Left ventricle myocardium inferior (tissue), 1 donor: ENCODE measurements around the gene RNF11. TPM values are rescaled to one million over a fixed set of nuclear protein-coding genes. Genes with fewer than 3 reads are reported as not detected.

Experiments
- DNase-seq: peaks from one replicate; pipeline ENCODE4 v3.0.0-alpha.2; 2020
- H3K27ac ChIP-seq: fragments of 200-600 bp; replicated peaks from 2 replicates; pipeline ENCODE4 v1.8.0; 2021
- H3K27me3 ChIP-seq: fragments of 200-600 bp; 2 replicates; pipeline ENCODE4 v1.8.0; 2021; ENCODE audit warnings: low read depth
- H3K36me3 ChIP-seq: fragments of 200-600 bp; 2 replicates; pipeline ENCODE4 v1.8.0; 2021
- H3K4me1 ChIP-seq: fragments of 200-600 bp; 2 replicates; pipeline ENCODE4 v1.8.0; 2021
- H3K4me3 ChIP-seq: fragments of 200-600 bp; 2 replicates; pipeline ENCODE4 v1.8.0; 2021; ENCODE audit warnings: mild to moderate bottlenecking, moderate library complexity
- H3K9me3 ChIP-seq: fragments of 200-600 bp; replicated peaks from 2 replicates; pipeline ENCODE4 v1.8.0; 2021
- intact Hi-C: fragments of 100-400 bp; cut with micrococcal nuclease; formaldehyde crosslinking; loops from one replicate; pipeline ENCODE4 v1.11.0; 2022
- total RNA-seq: library from RNA; stranded (reverse); fragmentation: NEBNext Ultra II Directional; extraction: Animal tissue kit (Norgen Biotek cat#: 25700); gene quantifications from one replicate; pipeline ENCODE4 v1.2.1, GENCODE V29; 2021
- TF ChIP-seq, protein P1 (sequence below): fragments of 200-600 bp; IDR thresholded peaks from 2 replicates; pipeline ENCODE4 v1.8.0; 2021; ENCODE audit warnings: antibody characterized with exemption, mild to moderate bottlenecking, borderline replicate concordance
- donor health status: DM: no; HTN: yes; CAD: no; lungs with severe emphysema.

Gene RNF11
- total RNA-seq, 1 donor from 2014 or later, result 116 TPM

DNA sequence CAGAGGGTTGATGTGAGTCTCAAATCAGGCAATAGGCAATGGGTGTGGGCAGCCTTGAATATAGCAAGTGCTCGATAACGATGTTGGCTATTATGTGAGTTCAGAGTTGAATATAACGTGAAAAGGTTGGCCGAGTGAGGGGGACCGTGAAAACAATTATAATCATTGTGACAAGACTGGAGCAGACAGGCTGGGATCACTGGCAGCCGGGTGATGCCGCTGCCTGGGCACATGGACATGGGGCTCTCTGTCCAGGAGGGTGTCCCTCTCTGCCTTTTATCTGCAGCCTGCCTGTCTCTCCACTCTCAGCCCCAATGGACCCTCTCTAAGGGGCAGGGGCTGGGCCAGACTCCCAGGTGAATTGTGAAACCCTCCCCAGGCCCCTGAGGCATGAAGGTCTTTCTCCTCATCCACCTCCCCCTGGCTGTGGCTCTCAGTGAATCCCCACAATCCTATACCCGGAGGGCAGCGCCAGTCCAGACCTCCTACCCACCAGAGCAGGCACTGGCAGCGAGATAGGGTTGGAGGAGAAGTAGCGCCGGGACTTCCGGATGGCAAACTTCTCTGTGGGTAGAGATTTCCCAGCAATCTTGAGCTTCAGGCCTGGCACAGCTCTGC, 57.9 kb downstream of the RNF11 start:
- no peaks in the 10 kb centered on the region for H3K27me3 ChIP-seq
- H3K27ac ChIP-seq, result no peak overlapping the region
- no peak overlapping the region for H3K4me3 ChIP-seq
- intact Hi-C loops, result no loop called here
- DNase-seq, result no peak
- peaks cover 17% of the 10 kb centered on the region for H3K4me1 ChIP-seq
- no peaks in the 10 kb centered on the region for H3K9me3 ChIP-seq
- H3K36me3 ChIP-seq, result no peaks in the 10 kb centered on the region
- TF ChIP-seq, protein P1, sequence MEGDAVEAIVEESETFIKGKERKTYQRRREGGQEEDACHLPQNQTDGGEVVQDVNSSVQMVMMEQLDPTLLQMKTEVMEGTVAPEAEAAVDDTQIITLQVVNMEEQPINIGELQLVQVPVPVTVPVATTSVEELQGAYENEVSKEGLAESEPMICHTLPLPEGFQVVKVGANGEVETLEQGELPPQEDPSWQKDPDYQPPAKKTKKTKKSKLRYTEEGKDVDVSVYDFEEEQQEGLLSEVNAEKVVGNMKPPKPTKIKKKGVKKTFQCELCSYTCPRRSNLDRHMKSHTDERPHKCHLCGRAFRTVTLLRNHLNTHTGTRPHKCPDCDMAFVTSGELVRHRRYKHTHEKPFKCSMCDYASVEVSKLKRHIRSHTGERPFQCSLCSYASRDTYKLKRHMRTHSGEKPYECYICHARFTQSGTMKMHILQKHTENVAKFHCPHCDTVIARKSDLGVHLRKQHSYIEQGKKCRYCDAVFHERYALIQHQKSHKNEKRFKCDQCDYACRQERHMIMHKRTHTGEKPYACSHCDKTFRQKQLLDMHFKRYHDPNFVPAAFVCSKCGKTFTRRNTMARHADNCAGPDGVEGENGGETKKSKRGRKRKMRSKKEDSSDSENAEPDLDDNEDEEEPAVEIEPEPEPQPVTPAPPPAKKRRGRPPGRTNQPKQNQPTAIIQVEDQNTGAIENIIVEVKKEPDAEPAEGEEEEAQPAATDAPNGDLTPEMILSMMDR, result no peak

DNA sequence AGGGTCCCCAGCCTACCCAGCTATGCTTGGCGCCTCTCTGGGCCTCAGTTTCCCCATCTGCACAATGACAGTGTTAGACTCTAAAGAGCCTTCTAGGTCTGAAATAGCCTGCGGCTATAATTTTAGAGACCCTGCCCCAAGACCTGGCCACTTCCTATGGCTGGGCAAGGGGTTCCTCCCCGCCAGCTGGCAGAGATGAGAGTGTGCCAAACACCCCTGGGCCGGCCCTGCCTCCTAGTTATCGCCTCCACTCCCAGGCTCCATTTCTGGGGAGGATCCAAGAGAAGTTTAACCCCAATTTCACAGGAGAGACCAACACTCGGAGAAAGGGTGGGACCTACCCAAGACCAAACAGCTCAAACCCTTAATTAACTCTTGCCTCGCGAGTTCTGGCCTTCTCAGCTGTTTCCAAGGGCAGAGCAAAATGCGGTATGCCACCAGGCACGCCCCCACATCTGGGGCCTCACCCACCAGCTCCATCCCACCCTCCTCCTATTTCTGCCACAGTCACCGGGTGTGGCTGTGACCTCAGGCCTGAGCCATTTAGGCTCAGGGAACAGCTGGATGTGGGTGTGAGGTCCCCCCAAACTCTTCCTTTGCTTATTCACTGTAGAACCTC, 58.6 kb downstream of the RNF11 start:
- no peak for DNase-seq
- no peak overlapping the region for H3K27ac ChIP-seq
- H3K36me3 ChIP-seq, result no peaks in the 10 kb centered on the region
- no peaks in the 10 kb centered on the region for H3K9me3 ChIP-seq
- H3K4me1 ChIP-seq, result peaks cover 17% of the 10 kb centered on the region
- no peak overlapping the region for H3K4me3 ChIP-seq
- TF ChIP-seq, protein P1, result no peak
- intact Hi-C loops, result no loop called here
- H3K27me3 ChIP-seq, result no peaks in the 10 kb centered on the region

DNA sequence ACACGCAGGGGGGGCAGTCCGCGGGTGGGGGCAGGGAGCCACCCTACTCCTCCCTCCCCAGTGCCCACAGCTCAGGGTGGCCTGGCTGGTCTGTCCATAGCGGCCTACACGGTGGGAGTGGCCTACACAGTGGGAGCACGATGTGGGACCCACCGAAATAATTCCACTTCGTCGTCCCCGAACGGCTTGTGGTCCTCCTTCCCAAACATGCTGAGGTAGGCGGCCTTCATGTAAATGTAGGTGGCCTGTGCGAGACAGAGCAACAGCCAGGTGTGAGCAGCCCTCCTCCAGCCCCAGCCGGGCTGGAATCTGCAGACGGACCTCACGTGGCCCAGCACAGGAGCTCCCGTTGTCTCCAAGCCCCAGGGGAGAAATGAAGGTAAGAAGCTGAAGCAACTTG, 59.9 kb downstream of the RNF11 start:
- H3K27ac ChIP-seq, result no peak overlapping the region
- H3K9me3 ChIP-seq, result no peaks in the 10 kb centered on the region
- intact Hi-C loops, result no loop called here
- H3K27me3 ChIP-seq, result no peaks in the 10 kb centered on the region
- DNase-seq, result no peak
- H3K4me1 ChIP-seq, result peaks cover 17% of the 10 kb centered on the region
- TF ChIP-seq, protein P1, result no peak
- H3K36me3 ChIP-seq, result no peaks in the 10 kb centered on the region
- H3K4me3 ChIP-seq, result no peak overlapping the region

DNA sequence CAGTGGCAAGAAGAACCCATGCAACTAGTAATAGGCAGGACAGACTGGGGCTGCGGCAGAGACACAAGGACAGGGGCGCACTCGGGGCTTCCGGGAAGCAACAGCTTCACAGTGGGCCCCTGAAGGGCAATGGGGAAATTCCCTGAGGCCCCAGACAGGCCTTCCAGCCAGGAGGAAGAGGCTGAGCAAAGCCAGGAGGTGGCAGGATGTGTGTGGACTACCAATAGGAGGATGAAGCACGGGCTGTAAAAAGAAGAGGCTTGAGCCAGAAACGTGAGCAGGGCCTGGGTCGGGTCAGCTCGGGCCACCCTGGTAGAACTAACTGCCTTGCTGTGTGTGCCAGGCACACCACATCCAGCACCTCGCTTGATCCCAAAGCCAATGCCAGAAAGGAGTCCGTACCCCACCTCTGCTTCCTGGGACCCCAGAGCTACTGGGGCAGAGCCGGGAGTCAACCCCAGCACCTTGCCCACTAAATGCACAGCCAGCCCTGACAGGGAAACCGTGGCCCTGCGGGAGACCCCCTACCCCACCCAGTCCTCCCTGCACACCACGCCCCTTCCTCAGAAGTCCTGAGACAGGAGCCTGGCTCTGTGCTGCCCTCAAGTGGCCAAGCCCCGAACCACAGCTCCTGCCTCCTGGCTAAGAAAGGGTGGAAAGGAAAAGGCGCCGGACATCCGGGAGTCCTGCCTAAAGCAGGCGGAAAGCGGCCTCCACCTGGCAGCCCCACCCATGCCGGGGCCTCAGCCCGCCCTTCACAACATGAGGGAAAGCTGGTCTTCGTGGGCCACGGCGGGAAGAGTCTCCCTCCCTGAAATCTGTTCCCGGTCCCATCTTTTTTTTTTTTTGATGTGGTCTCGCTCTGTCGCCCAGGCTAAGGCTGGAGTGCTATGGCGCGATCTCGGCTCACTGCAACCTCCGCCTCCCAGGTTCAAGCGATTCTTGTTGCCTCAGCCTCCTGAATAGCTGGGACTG, 60.6 kb downstream of the RNF11 start:
- intact Hi-C loops, result no loop called here
- TF ChIP-seq, protein P1, result peak; percentile 99
- Histone ChIP-seq H3K9me3 (no peaks in the 10 kb centered on the region), H3K4me1 (peaks cover 17% of the 10 kb centered on the region), H3K4me3 (peak overlapping the region; percentile 67), H3K27ac (peak overlapping the region; percentile 27), H3K27me3 (no peaks in the 10 kb centered on the region), H3K36me3 (no peaks in the 10 kb centered on the region)
- peak; percentile 85 for DNase-seq
